Subcutaneous adipose tissue (tissue), 4 donors: ENCODE measurements around the gene MCC. TPM values are rescaled to one million over a fixed set of nuclear protein-coding genes. Genes with fewer than 3 reads are reported as not detected.

Source experiments
- CTCF ChIP-seq: fragments of 450-650 bp; IDR thresholded peaks from one replicate; pipeline ENCODE4 v1.5.1; 2016; ENCODE audit warnings: low read depth, mild to moderate bottlenecking, control low read depth, antibody characterized with exemption, moderate library complexity
- total RNA-seq, 4 donors: library from RNA; depleted of rRNA; stranded (reverse); fragments of >200 nt; gene quantifications; one replicate each; pipeline ENCODE4 v1.1.0, GENCODE V29; 2016

MCC gene
- total RNA-seq, 4 donors from 2014 or later = 15.0 to 57.3 (median 23.7) TPM

- TF ChIP-seq CTCF = no peak
These were observed 120.7 kb downstream of the MCC start for GRCh38 chr5:113367586-113367985.

- no peak for TF ChIP-seq CTCF
These were observed 123.8 kb downstream of the MCC start for GRCh38 chr5:113364466-113364865.

- no peak for TF ChIP-seq CTCF
These were observed 126.6 kb downstream of the MCC start for GRCh38 chr5:113361701-113362100.

GRCh38 chr5:113359419-113359818 lies 128.8 kb downstream of the MCC start:
- no peak for TF ChIP-seq CTCF

GRCh38 chr5:113358696-113359095 lies 129.6 kb downstream of the MCC start:
- TF ChIP-seq CTCF = no peak

GRCh38 chr5:113357696-113358476 lies 130.4 kb downstream of the MCC start:
- no peak for TF ChIP-seq CTCF

- TF ChIP-seq CTCF = no peak
These were observed 131.8 kb downstream of the MCC start for GRCh38 chr5:113356487-113356886.
